Measurements from ENCODE around the gene PDHX.

The PDHX gene

DNA sequence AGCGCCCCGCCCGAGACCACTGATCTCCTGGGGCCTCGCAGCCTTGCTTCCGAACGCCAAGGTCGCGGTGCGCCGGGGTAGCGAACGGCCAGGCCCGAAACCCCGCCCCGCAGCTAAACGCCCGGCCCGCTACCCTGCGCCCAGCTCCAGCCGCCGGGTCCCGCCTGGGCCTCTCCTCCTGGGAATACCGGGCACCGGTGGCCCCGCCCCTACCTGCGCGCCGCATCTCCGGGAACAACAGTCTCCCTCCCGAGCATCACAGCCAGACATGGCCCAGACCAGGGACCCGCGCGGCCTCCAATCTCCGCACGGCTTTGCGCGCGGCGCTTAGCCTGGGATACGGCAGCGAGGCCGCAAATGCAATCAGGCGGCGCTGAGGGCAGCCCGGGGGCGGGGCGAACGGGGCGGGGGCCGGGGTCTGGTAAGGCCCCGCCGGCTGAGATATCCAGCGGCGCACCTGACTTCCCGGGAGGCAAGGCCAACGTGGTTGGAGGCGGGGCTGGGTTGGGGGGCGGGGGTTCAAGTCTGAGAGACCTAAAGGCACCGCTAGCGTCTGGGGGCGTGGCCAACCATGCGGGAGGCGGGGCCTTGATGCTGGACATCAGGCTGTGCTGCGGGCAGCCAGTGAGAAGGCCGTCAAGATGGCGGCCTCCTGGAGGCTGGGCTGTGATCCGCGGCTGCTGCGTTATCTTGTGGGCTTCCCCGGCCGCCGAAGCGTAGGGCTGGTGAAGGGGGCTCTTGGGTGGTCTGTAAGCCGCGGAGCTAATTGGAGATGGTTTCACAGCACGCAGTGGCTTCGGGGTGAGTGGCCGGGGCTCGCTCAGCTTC lies at the start of gene PDHX, which contains the start of gene APIP:
Gene PDHX (plus strand): TSS at position 604 of the 828 bp plus-strand sequence. CDS start 38 bp downstream, at position 642.
Gene APIP (minus strand): TSS at position 365 of the 828 bp plus-strand sequence. CDS start 95 bp downstream, at position 270.
- in situ Hi-C loops (cut with MboI; ENCODE audit: low sequenced_read_pairs) = loop anchor here (10.0 kb wide), 1 partner anchor 479 kb away; no protein-coding TSS in a partner anchor

DNA sequence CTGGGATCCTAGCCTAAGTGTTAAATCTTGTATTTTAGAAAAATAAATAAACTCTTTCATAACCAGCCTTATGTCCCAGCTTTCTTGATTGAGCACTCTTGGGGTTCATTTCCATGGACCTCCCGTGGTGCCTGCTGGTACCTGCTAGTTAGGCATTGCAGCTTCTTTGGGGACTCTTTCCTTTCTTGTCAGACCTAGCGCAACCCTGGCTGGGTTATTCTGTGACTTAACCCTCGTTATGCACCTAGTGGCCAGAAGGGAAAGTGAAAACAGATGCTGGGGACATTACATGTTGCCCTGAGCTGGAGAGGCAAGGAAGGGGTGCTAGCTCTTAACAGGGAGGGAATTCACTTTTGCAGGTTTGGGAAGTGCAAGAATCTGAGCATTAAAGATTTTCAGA lies 47.0 kb upstream of the PDHX start:
- in situ Hi-C loops (cut with MboI; ENCODE audit: low sequenced_read_pairs) = no loop called here

DNA sequence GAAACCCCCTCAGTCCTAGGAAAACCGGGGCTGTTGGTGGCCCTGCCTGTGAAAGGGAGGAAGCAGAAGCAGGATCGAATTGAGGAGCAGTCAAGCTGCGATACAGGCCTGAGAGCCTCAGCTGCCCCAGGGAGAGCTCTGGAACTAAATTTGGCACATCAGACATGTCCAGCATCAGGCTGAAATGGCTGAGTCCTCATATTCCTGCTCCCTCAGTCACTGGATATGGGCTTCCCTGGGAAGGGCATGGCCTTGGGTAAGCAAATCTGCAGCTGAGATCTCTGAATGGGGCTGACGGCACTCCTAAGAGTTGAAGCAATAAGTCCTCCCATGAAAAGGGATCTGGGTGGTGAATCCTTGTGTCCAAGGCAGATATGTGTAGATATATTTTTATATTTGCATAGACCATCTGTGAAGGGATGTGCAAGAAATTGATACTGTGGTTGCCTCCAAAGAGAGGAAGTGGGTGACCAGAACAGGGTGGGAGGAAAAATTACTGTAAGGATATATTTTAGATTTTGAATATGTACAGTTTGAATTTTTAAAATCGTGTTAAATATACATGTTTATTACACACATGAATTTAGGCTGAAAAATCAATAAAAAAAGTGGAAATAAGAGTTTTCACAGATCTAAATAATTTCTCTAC lies 45.7 kb upstream of the PDHX start:
- in situ Hi-C loops (cut with MboI; ENCODE audit: low sequenced_read_pairs) = no loop called here

DNA sequence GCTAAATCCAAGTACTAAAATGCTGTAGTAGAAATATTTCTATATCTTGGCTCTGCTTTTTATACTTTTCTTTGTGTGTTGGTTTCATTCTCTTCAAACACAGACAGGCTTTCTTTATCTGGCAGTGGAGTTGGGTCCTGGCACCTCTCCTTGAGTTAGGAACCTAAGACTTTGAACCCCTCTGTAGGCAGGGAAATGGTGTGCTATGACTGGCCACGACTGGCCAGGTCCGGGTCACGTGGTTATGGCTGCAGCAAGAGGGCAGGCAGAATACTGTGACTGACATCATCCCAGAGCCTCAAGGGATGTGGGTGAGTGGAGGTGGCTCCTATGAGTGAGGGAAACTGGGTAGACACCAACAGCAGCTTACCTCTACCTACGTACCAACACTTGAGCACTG lies 42.2 kb upstream of the PDHX start:
- in situ Hi-C loops (cut with MboI; ENCODE audit: low sequenced_read_pairs) = no loop called here

DNA sequence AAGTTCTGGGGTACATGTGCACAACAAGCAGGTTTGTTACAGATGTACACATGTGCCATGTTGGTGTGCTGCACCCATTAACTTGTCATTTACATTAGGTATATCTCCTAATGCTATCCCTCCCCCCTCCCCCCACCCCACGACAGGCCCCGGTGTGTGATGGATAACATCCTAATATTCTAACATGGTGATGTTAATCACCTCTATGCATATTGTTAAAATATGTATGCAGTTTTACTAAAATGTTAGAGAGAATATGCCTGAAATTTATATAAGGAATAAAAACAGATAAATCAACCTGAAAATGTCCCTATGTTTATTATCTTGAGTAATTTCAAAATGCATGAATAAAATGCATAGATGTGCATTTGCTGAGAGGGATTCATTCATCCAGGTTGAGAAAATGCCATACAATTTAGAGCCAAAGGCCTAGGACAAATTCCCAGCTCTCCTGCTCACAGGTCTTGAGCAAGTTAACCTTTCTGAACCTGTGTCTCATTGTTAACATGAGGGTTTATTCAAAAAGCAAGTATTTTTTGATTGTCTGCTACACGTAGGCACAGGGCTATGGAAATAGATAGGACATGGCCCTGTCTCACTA lies 38.9 kb upstream of the PDHX start:
- in situ Hi-C loops (cut with MboI; ENCODE audit: low sequenced_read_pairs) = loop anchor here (25.0 kb wide), 1 partner anchor 715 kb away; no protein-coding TSS in a partner anchor

DNA sequence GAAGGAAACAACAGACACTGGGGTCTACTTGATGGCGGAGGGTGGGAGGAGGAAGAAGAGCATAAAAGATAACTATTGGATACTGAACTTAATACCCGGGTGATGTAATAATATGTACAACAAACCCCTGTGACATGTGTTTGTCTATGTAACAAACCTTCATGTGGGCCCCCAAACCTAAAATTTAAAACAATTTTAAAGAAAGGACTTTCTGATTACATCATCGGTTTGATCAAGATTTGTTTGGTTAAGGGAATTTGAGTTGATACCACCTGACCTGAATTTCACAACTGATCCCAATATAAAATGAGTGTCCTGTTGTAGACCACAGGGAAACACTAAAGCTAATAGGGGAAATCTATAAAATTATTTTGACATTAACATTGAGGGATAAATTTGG lies 34.5 kb upstream of the PDHX start:
- in situ Hi-C loops (cut with MboI; ENCODE audit: low sequenced_read_pairs) = loop anchor here (25.0 kb wide), 1 partner anchor 720 kb away; no protein-coding TSS in a partner anchor

DNA sequence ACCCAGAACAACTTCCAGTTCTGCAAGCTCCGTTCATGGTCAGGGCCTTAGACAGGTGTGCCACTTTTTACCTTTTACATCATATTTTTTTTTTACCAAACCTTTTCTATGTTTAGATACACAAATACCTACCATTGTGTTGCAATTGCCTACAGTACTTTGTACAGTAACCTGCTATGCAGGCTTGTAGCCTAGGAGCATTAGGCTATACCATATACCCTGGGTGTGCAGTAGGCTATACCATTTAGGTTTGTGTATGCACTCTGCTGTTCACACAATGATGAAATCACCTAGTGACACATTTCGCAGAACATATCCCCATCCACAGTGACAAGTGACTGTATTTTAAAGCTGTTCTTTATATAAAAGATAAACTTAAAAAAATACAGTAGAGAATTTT lies 29.8 kb upstream of the PDHX start:
- in situ Hi-C loops (cut with MboI; ENCODE audit: low sequenced_read_pairs) = loop anchor here (25.0 kb wide), 1 partner anchor 724 kb away; no protein-coding TSS in a partner anchor

DNA sequence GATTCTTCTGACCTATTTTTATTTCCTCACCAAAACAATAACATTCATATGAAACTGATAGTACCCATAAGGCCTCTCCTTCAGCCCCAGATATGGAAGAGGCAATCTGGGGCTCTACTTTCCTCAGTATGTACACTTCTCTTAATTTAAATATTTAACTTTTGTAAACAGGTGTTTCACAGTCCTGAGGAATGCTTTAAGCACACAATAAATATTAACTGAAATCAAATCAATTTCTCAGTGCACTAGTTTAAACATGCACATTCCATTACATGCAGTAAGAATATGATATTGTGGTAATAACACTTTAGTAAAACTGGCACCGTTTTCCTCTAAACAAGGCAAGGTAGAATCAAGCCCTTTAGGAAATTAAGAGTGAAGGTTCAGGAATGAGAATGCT lies 29.2 kb upstream of the PDHX start:
- in situ Hi-C loops (cut with MboI; ENCODE audit: low sequenced_read_pairs) = loop anchor here (25.0 kb wide), 1 partner anchor 725 kb away; no protein-coding TSS in a partner anchor

DNA sequence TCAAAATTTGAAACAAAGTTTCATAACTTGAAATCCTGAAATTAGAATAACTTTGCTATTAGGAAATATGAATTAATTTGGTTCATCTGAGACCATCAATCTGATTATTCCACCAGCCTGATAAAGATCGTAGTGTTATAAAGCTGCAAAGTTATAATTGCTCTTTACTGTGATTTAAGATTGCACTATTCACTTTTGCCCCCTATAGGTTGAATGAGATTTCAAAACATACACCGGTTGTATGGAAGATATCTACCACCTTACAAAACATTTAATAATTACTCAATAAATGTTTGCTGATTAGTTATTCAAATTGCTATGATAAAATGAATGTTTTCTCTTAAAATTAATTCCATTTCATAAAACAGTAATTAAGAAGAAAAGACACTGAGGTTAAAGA lies 26.3 kb upstream of the PDHX start:
- in situ Hi-C loops (cut with MboI; ENCODE audit: low sequenced_read_pairs) = loop anchor here (10.0 to 25.0 kb wide), 2 partner anchors 305 to 728 kb away; no protein-coding TSS in a partner anchor

DNA sequence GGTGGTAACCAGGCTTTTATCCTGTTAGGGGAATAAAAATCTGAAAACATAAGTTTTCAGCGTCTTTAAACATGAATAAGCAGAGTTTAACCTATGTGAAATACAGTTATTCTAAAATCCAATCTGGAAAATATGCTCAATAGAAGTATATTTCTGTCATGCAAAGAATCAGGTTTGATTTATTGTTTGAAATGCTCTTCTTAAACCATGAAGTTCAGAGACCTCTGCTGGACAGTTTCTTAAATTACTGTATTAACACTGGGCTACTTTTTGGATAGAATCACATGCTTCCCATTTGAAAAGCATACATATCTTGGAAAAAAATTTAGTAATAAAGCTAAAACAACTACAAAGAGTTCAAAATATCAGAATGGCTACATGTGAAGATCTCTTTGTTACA lies 25.6 kb upstream of the PDHX start:
- in situ Hi-C loops (cut with MboI; ENCODE audit: low sequenced_read_pairs) = loop anchor here (10.0 to 25.0 kb wide), 2 partner anchors 306 to 729 kb away; no protein-coding TSS in a partner anchor

DNA sequence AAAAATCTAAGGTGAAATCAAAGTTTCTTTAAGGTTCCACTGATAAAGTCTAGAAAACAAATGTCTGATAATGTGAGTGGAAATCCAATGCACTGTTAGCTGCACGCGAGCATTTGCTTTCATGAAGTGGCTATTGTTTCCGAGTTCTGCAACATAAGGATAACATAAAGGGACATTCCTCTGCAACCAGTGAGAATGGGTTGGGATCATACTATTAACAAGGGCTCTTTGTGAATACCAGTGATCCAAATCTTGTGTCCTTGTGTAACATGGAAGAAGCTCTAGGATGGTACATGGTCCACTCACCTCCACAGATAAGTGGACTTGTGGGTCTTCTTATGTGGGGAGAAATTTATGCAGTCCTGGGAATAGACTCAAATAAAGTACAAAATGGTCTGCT lies 24.8 kb upstream of the PDHX start:
- in situ Hi-C loops (cut with MboI; ENCODE audit: low sequenced_read_pairs) = loop anchor here (10.0 to 25.0 kb wide), 2 partner anchors 307 to 729 kb away; no protein-coding TSS in a partner anchor

DNA sequence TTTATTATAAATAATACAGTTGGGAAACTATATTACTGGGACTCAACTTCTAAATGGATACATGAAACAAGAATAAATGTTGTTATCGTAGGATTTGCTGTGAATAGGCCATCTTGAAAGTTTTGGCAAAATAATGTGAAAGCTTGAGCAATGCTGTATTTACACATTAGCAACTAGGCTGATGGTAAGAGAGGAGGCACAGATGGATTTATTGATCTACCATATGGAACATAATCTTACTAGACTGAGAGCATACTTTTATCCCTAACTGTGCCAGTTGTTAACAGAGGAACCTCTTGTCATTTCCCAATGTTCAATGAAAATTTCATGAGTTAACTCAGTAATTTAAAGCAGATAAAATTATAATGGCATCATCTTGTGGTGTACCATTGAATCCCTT lies 23.0 kb upstream of the PDHX start:
- in situ Hi-C loops (cut with MboI; ENCODE audit: low sequenced_read_pairs) = loop anchor here (10.0 to 25.0 kb wide), 2 partner anchors 309 to 731 kb away; no protein-coding TSS in a partner anchor

DNA sequence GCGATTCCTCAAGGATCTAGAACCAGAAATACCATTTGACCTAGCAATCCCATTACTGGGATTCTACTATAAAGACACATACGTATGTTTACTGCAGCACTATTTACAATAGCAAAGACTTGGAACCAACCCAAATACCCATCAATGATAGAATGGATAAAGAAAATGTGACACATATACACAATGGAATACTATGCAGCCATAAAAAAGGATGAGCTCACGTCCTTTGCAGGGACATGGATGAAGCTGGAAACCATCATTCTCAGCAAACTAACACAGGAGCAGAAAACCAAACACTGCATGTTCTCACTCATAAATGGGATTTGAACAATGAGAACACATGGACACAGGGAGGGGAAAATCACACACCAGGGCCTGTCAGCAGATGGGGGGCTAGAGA lies 20.2 kb upstream of the PDHX start:
- in situ Hi-C loops (cut with MboI; ENCODE audit: low sequenced_read_pairs) = loop anchor here (10.0 to 25.0 kb wide), 2 partner anchors 311 to 734 kb away; no protein-coding TSS in a partner anchor

DNA sequence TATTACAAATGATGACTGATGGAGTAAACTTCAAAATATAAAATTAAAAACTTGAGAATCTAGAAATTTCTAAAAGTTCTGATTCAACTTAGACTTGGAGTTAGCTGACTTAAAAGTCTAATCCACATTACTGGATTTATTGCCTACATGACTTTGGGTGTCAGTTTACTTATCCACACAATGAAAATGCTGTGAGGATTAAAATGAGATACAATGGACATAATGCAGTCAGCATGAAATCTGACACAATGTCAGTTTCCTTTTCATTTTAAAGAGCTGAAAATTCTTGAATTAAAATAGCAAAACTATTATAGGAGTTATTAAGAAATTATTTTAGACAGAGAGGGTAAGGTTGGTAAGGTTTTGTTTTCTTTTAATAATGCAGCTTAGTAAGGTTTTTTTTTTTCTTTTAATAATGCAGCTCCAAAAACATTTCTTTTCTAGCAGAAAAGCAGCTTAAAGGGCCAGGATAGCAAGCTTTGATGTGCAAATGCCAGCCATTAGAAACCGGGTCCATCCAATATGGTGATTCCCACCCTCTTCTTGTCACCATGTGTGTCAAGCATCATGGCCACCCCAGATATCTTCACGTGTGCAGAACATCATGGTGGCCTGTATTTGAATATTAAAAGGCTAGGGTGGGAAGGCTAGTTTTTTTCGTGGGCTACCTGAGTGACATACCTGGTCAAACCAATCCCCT lies 19.1 kb upstream of the PDHX start:
- in situ Hi-C loops (cut with MboI; ENCODE audit: low sequenced_read_pairs) = loop anchor here (10.0 to 25.0 kb wide), 2 partner anchors 313 to 735 kb away; no protein-coding TSS in a partner anchor

DNA sequence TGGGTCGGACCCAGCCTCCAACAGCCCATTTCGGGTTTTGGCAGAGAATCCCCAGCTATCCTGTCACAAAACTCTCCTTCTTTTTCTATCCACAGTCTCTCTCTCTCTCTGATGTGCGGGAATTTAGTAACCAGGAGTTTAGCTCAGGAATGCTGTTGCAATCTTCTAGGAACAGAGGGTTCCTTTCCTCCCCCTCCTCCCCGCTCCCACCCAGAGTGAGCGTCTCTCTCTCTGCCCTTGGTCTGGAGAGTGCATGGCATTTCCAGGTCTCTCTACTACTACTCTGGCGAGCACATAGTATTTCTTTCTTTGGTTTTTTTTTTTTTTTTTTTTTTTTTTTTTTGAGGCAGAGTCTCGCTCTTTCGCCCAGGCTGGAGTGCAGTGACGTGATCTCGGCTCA lies 17.9 kb upstream of the PDHX start:
- in situ Hi-C loops (cut with MboI; ENCODE audit: low sequenced_read_pairs) = loop anchor here (10.0 to 25.0 kb wide), 2 partner anchors 314 to 736 kb away; no protein-coding TSS in a partner anchor

DNA sequence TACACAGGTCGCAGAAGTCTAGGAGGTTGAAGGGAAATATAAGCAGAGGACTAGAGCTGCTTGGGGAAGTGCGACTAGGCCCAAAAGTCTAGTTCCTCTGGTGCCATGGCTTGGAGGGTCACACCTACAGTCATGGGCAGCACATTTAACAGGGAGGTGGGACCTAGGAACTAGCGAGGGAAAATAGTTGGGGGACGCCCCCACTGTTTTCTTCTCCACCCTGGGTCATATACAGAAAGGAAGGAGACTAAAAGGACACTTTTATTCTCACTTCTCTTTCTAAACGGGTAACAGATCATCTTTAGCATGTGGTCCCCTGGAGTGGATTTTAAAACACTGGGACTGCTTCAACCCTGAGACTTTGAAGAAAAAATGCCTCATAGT lies 16.8 kb upstream of the PDHX start:
- in situ Hi-C loops (cut with MboI; ENCODE audit: low sequenced_read_pairs) = loop anchor here (10.0 to 25.0 kb wide), 2 partner anchors 315 to 737 kb away; no protein-coding TSS in a partner anchor

DNA sequence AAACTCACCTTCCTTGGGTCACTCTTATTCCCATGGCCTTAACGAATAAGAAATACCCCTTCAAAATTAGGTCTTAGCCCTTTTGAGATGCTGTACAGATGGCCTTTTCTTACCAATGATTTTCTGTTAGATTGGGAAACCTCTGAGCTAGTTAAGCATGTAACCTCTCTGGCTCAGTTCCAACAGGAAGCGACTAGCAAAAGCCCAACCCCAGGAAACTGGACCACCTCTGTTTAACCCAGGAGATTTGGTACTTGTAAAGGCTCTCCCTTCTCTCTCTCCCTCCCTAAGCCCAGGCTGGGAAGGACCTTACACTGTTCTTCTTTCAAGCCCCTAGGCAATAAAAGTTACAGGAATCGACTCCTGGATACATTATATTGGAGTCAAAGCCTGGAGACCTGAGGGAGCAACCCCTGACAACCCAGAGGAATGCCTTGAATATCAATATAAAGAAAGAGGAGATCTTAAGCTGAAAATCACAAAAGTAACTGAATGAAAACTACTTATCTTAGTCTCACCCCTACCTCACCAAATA lies 11.9 kb upstream of the PDHX start:
- in situ Hi-C loops (cut with MboI; ENCODE audit: low sequenced_read_pairs) = no loop called here

DNA sequence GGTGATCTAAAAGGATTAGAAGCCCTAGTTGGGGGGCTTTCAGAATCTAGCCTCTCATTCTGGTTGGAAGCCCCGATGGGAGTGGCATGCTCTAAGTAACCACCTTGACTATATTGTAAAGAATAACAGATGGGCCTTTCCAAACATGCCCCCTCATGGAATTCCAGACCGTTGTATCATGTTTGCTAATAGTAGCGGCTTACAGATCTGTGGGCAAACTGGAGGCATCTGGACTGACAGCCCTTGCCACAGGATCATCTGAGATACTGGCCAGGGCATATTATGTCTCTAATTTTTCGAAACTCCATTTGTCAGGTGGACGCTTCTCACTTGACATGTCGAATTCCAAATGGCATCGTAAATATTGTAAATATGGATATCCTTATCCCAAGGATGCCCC lies 10.8 kb upstream of the PDHX start:
- in situ Hi-C loops (cut with MboI; ENCODE audit: low sequenced_read_pairs) = no loop called here

DNA sequence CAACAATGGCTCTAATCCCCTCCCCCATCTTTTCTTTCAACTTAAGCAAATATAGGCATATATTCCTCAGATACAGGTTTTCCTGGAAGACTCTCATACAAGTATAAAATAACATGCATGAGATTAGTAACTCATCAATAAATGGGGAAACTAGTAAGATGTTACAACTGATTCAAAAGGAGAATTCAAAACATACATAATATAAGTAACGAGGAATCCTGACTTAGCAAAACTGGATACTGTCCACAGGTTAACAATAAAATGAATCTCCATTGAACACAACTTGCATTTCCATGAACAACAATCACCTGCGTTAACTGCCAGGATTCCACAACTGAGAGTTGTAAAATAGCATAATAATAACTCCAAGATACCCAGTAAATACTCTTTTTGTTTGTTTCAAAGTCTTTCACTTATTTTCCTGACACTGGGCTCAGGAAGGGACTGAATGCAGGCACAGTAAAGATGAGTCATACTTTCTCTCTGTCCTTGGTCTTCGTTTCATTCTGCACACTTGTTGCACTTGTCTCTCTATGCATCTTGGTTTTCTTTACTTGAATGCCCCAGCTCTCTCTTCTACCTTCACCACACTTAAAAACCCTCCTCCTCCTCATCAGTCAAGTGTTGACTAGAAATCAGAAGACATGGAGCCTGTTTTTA lies 8.4 kb upstream of the PDHX start:
- in situ Hi-C loops (cut with MboI; ENCODE audit: low sequenced_read_pairs) = no loop called here

All from HL-60/S4 treated with retinoic acid at 250 ng/mL for 4 days and 3 days (cell line).